ENCODE data around the gene LPO.

The LPO gene

GRCh38 chr17:58238147-58238634, at the start of gene LPO:
Gene LPO (plus strand): TSS chr17:58238584. CDS start chr17:58242980, 4,396 bp downstream.
- TF ChIP-seq POLR2AphosphoS5 (IDR thresholded peaks at IDR 0.05; ENCODE audit: borderline replicate concordance, low read depth, low read length) (no peak), FOXP2 (optimal IDR thresholded peaks at IDR 0.05; ENCODE audit: control extremely low read depth, extremely low read length, insufficient read depth) (no peak), EZH2 (IDR thresholded peaks at IDR 0.05) (no peak)

DNA sequence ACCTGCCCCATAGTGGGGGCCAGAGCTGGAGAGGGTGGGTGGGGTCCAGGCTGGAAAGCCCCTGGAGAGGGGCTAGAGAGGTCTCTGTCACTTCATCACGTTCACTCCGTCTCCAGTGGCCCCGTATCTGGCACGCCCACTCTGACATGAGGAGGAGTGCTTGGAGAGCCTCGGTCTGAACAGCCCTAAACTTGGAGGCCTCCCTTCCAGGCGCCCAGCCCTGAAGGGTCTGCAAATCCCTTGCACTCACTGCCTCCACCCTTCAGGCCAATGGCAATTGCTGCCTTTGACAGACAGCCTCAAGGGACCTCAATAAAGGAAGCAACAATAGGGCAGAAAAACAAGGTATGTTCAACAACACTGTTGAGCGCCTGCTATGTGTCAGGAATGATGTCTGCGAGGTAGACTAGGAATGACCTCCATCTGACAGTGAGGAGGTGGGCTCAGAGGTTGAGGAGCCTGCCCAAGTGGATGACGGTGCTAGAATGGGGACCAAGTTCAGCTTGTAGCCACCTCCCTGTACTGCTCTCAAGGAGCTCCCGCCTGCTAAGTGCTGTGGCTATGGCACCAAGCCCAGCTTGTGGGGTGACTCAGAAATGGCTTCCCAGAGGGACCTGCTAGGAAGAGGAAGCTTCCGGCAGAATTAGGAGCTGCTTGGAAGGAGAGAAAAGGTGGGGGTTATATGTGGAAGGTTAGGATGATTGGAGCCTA, 48.8 kb upstream of the LPO start:
- DNase-seq (ENCODE audit: low read depth, low spot score), result no peak
- Histone ChIP-seq H3K9me3 (ENCODE audit: low read depth, low read length) (no peaks in the 10 kb centered on the region), H3K9ac (ENCODE audit: insufficient read length) (no peak overlapping the region), H3K27ac (no peak overlapping the region), H3K4me3 (no peak overlapping the region), H3K36me3 (ENCODE audit: insufficient read depth, low read length) (no peaks in the 10 kb centered on the region)
- no peak for TF ChIP-seq EZH2 (IDR thresholded peaks at IDR 0.05)
- no peak for TF ChIP-seq POLR2AphosphoS5 (IDR thresholded peaks at IDR 0.05; ENCODE audit: borderline replicate concordance, low read depth, low read length)
- TF ChIP-seq FOXP2 (optimal IDR thresholded peaks at IDR 0.05; ENCODE audit: control extremely low read depth, extremely low read length, insufficient read depth), result no peak

More at GRCh38 chr17:58238147-58238634, at the start of gene LPO:
- Histone ChIP-seq H3K9ac (ENCODE audit: insufficient read length) (no peak within 1 kb of the TSS), H3K9me3 (ENCODE audit: low read depth, low read length) (no peaks in the 10 kb centered on the region), H3K27ac (no peak within 1 kb of the TSS), H3K36me3 (ENCODE audit: insufficient read depth, low read length) (no peaks in the 10 kb centered on the region), H3K4me3 (no peak within 1 kb of the TSS; the same call in 1 of the 2 replicates)
- no peak for DNase-seq (ENCODE audit: low read depth, low spot score)

DNA sequence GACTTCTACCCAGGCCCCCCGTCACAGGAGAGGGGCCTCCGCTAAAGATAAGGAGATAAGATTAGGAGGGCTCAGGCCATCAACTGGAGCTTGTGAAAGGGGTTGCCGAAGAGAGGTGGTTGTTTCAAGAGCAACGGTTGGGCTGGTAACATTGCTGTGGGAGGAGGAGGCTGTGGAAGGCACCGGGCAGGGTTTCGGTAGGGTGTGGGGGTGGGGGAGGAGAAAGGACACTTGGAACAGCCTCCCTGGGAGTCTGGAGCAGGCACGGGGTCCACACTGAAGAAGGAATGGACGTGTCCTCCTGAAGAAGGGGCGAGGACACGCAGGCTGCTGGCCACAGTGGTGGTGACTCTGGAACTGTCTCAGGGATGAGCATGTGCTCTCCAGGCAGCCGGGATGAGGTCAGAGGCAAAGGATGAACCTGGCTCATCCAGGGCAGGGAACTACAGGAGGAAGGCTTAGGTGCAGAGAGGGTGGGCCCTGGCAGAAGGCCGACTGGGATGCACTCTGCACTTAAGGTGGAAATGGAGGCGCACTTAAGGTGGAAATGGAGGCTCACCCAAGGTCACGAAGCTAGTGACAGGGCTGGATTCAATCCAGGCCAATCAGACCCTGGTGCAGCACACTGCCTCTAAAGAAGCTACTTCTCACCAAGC, 47.0 kb upstream of the LPO start:
- TF ChIP-seq FOXP2 (optimal IDR thresholded peaks at IDR 0.05; ENCODE audit: control extremely low read depth, extremely low read length, insufficient read depth), result no peak
- TF ChIP-seq EZH2 (IDR thresholded peaks at IDR 0.05), result no peak
- no peak for TF ChIP-seq POLR2AphosphoS5 (IDR thresholded peaks at IDR 0.05; ENCODE audit: borderline replicate concordance, low read depth, low read length)
- H3K9me3 ChIP-seq (ENCODE audit: low read depth, low read length), result no peaks in the 10 kb centered on the region
- DNase-seq (ENCODE audit: low read depth, low spot score), result no peak
- H3K4me3 ChIP-seq, result no peak overlapping the region
- no peak overlapping the region for H3K27ac ChIP-seq
- H3K36me3 ChIP-seq (ENCODE audit: insufficient read depth, low read length), result no peaks in the 10 kb centered on the region
- no peak overlapping the region for H3K9ac ChIP-seq (ENCODE audit: insufficient read length)

DNA sequence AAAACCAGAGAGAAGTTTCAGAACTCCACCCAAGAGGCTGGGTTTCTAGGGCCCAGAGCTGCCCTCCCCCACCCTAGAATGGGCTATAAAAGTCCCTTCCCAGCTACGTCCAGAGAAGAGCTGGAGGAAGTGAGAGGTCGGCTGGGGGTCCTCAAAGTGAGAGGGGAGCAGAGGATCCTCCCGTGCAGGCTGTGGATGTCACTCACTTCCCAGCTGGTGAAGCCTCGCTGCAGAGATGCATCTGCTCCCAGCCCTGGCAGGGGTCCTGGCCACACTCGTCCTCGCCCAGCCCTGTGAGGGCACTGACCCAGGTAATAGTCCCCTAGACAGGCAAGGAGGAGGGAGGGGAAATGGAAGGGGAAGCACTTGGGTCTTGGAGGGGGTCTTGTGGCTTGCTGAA, 45.8 kb upstream of the LPO start, which contains the start of gene EPX:
TSS of gene EPX (plus strand) at position 115 of the 400 bp plus-strand sequence. CDS start at position 236, 121 bp downstream.
- DNase-seq (ENCODE audit: low read depth, low spot score), result no peak
- H3K9me3 ChIP-seq (ENCODE audit: low read depth, low read length), result no peaks in the 10 kb centered on the region
- H3K27ac ChIP-seq, result no peak within 1 kb of the TSS
- no peak within 1 kb of the TSS for H3K9ac ChIP-seq (ENCODE audit: insufficient read length)
- TF ChIP-seq FOXP2 (optimal IDR thresholded peaks at IDR 0.05; ENCODE audit: control extremely low read depth, extremely low read length, insufficient read depth), result no peak
- no peak for TF ChIP-seq POLR2AphosphoS5 (IDR thresholded peaks at IDR 0.05; ENCODE audit: borderline replicate concordance, low read depth, low read length)
- no peak for TF ChIP-seq EZH2 (IDR thresholded peaks at IDR 0.05)
- H3K4me3 ChIP-seq, result no peak within 1 kb of the TSS
- no peaks in the 10 kb centered on the region for H3K36me3 ChIP-seq (ENCODE audit: insufficient read depth, low read length)

GRCh38 chr17:58193641-58194255, 44.6 kb upstream of the LPO start:
- no peak for DNase-seq (ENCODE audit: low read depth, low spot score)
- no peak overlapping the region for H3K27ac ChIP-seq
- TF ChIP-seq POLR2AphosphoS5 (IDR thresholded peaks at IDR 0.05; ENCODE audit: borderline replicate concordance, low read depth, low read length) (no peak), EZH2 (IDR thresholded peaks at IDR 0.05) (no peak), FOXP2 (optimal IDR thresholded peaks at IDR 0.05; ENCODE audit: control extremely low read depth, extremely low read length, insufficient read depth) (no peak)
- H3K4me3 ChIP-seq, result no peak overlapping the region
- H3K9ac ChIP-seq (ENCODE audit: insufficient read length), result no peak overlapping the region
- no peaks in the 10 kb centered on the region for H3K36me3 ChIP-seq (ENCODE audit: insufficient read depth, low read length)
- H3K9me3 ChIP-seq (ENCODE audit: low read depth, low read length), result no peaks in the 10 kb centered on the region

- Histone ChIP-seq H3K9me3 (ENCODE audit: low read depth, low read length) (no peaks in the 10 kb centered on the region), H3K9ac (ENCODE audit: insufficient read length) (no peak overlapping the region), H3K36me3 (ENCODE audit: insufficient read depth, low read length) (no peaks in the 10 kb centered on the region), H3K4me3 (no peak overlapping the region), H3K27ac (no peak overlapping the region)
- no peak for DNase-seq (ENCODE audit: low read depth, low spot score)
- TF ChIP-seq EZH2 (IDR thresholded peaks at IDR 0.05), result no peak
- TF ChIP-seq POLR2AphosphoS5 (IDR thresholded peaks at IDR 0.05; ENCODE audit: borderline replicate concordance, low read depth, low read length), result no peak
- no peak for TF ChIP-seq FOXP2 (optimal IDR thresholded peaks at IDR 0.05; ENCODE audit: control extremely low read depth, extremely low read length, insufficient read depth)
Observed at GRCh38 chr17:58195518-58196123, 42.8 kb upstream of the LPO start.

- Histone ChIP-seq H3K4me3 (no peak overlapping the region), H3K9ac (ENCODE audit: insufficient read length) (no peak overlapping the region), H3K9me3 (ENCODE audit: low read depth, low read length) (no peaks in the 10 kb centered on the region), H3K27ac (no peak overlapping the region), H3K36me3 (ENCODE audit: insufficient read depth, low read length) (no peaks in the 10 kb centered on the region)
- TF ChIP-seq POLR2AphosphoS5 (IDR thresholded peaks at IDR 0.05; ENCODE audit: borderline replicate concordance, low read depth, low read length), result no peak
- TF ChIP-seq EZH2 (IDR thresholded peaks at IDR 0.05), result no peak
- DNase-seq (ENCODE audit: low read depth, low spot score), result no peak
Observed at GRCh38 chr17:58196610-58197009, 41.8 kb upstream of the LPO start.

All from SK-N-MC (cell line).